K562 (cell line): Measurements from ENCODE around the gene EXOC4. TPM values are rescaled to one million over a fixed set of nuclear protein-coding genes. Genes with fewer than 3 reads are reported as not detected.

Experiments used
- ATAC-seq: fragments of 200-7000 bp; cut with Tn5 transposase; 3 replicates; pipeline ENCODE4 v1.9.1; 2020; ENCODE audit warnings: moderate library complexity
- BruUV-seq: library from RNA; stranded (reverse); fragments of 400-500 nt; replicated peaks from 2 replicates; lab custom pipeline; 2021; lab: Mats Ljungman, UMichigan
- CTCF ChIA-PET: fragments of 300-600 bp; formaldehyde crosslinking; extraction: SDS; loops from one replicate; lab custom pipeline; 2021; ENCODE audit warnings: low intra/inter-chr PET ratio; lab: Yijun Ruan, JAX
- POLR2A ChIA-PET: fragments of 300-600, 350-650 bp; sonication (Branson Sonifier 250); formaldehyde crosslinking; extraction: SDS; loops from one replicate; lab custom pipeline; 2021; ENCODE audit warnings: antibody characterized with exemption, inconsistent platforms; lab: Yijun Ruan, JAX
- DNase-seq, 4 experiments: peaks; one replicate each; pipeline versions ENCODE4 v3.0.0 to v3.0.0-alpha.2; 2011 to 2018; ENCODE audit warnings: low spot score in 3 of 4, mixed read lengths in 3 of 4; ENCODE audit errors: extremely low read depth in 1 of 4
- FAIRE-seq: peaks from 2 replicates; lab custom pipeline; 2011; peaks lifted over from hg19 to GRCh38; lab: Jason Lieb, UNC
- H2AFZ ChIP-seq: 2 replicates; pipeline ENCODE4 v1.6.0; 2011; ENCODE audit warnings: low read depth, low read length, control low read depth, inconsistent platforms
- H3K27ac ChIP-seq: fragments of 200-600 bp; 3 replicates; pipeline ENCODE4 v1.8.0; 2011; ENCODE audit warnings: low read depth, mild to moderate bottlenecking, control low read depth, inconsistent platforms, low read length, moderate library complexity, mixed read lengths; ENCODE audit errors: extremely low read depth
- H3K27me3 ChIP-seq, 2 experiments: fragments of 300-600 bp in 1 of 2; 2 replicates in 1 of 2; 3 replicates in 1 of 2; pipeline versions ENCODE4 v1.6.0 to v1.8.0; 2011; ENCODE audit warnings: inconsistent platforms in 2 of 2, low read length in 2 of 2, mild to moderate bottlenecking in 1 of 2, mixed read lengths in 1 of 2, moderate library complexity in 1 of 2; ENCODE audit not compliant: control insufficient read depth in 2 of 2, insufficient read depth in 2 of 2
- H3K36me3 ChIP-seq: fragments of 300-600 bp; 3 replicates; pipeline ENCODE4 v1.8.0; 2011; ENCODE audit warnings: mild to moderate bottlenecking, low read length, inconsistent platforms; ENCODE audit not compliant: control insufficient read depth, insufficient read depth
- H3K4me1 ChIP-seq, 2 experiments: fragments of 200-600 bp in 1 of 2; replicated peaks in 1 of 2; 2 replicates in 1 of 2; 3 replicates in 1 of 2; pipeline versions ENCODE4 v1.5.1 to v1.8.0; 2011; ENCODE audit warnings: inconsistent platforms in 2 of 2, low read length in 2 of 2, mild to moderate bottlenecking in 1 of 2, mixed read lengths in 1 of 2, moderate library complexity in 1 of 2; ENCODE audit not compliant: control insufficient read depth in 2 of 2, insufficient read depth in 2 of 2
- H3K4me2 ChIP-seq: 2 replicates; pipeline ENCODE4 v1.6.1; 2011; ENCODE audit warnings: low read length, control low read depth, inconsistent platforms, mixed read lengths; ENCODE audit not compliant: insufficient read depth
- H3K4me3 ChIP-seq: fragments of 200-600 bp; sonication (generic), shearing (Covaris generic); 2 replicates; pipeline ENCODE4 v1.5.1; 2016; ENCODE audit warnings: control low read depth, inconsistent platforms
- H3K79me2 ChIP-seq: fragments of 200-600 bp; 3 replicates; pipeline ENCODE4 v1.8.0; 2011; ENCODE audit warnings: low read length, inconsistent platforms; ENCODE audit not compliant: control insufficient read depth, insufficient read depth
- H3K9ac ChIP-seq, 2 experiments: 2 replicates each; pipeline versions ENCODE4 v1.6.0 to v1.6.1; 2011; ENCODE audit warnings: low read depth in 2 of 2, low read length in 2 of 2, control low read depth in 1 of 2, inconsistent platforms in 1 of 2, mild to moderate bottlenecking in 1 of 2, mixed read lengths in 1 of 2; ENCODE audit not compliant: insufficient read depth in 1 of 2
- H3K9me1 ChIP-seq: one replicate; pipeline ENCODE4 v1.6.0; 2011; ENCODE audit warnings: inconsistent platforms, mild to moderate bottlenecking, low read length, moderate library complexity; ENCODE audit not compliant: control insufficient read depth, insufficient read depth
- H3K9me3 ChIP-seq: replicated peaks from 2 replicates; pipeline ENCODE4 v1.5.1; 2011; ENCODE audit warnings: low read depth, low read length, inconsistent platforms; ENCODE audit not compliant: control insufficient read depth, insufficient read depth
- H4K20me1 ChIP-seq: replicated peaks from 2 replicates; pipeline ENCODE4 v1.6.1; 2011; ENCODE audit warnings: low read length, inconsistent platforms, mixed read lengths; ENCODE audit not compliant: control insufficient read depth, insufficient read depth
- CEBPB ChIP-seq: fragments of 450-650 bp; IDR thresholded peaks from 2 replicates; pipeline ENCODE4 v1.6.1; 2016; ENCODE audit warnings: missing genetic modification characterization, missing compliant biosample characterization
- E2F3 ChIP-seq: fragments of 250-450 bp; sonication (Bioruptor Pico); IDR thresholded peaks from 2 replicates; pipeline ENCODE4 v1.4.0; 2020; ENCODE audit warnings: mild to moderate bottlenecking
- E2F6 ChIP-seq, 2 experiments: IDR thresholded peaks; 2 replicates each; pipeline ENCODE4 v1.6.1; 2011; ENCODE audit warnings: borderline replicate concordance in 1 of 2, control low read depth in 1 of 2, low read depth in 1 of 2, low read length in 1 of 2, mild to moderate bottlenecking in 1 of 2, mixed read lengths in 1 of 2, moderate library complexity in 1 of 2; ENCODE audit not compliant: insufficient read depth in 1 of 2, insufficient read length in 1 of 2, poor library complexity in 1 of 2, severe bottlenecking in 1 of 2; ENCODE audit errors: extremely low read depth in 1 of 2
- FOXK2 ChIP-seq, 2 experiments: fragments of 450-650 bp; IDR thresholded peaks in 1 of 2; conservative IDR thresholded peaks in 1 of 2; 2 replicates each; pipeline ENCODE4 v1.6.1; 2016; ENCODE audit warnings: low read depth in 2 of 2, mild to moderate bottlenecking in 1 of 2
- HMBOX1 ChIP-seq: sonication (generic); IDR thresholded peaks from 2 replicates; pipeline ENCODE4 v1.6.1; 2016
- LEF1 ChIP-seq: fragments of 450-650 bp; IDR thresholded peaks from 2 replicates; pipeline ENCODE4 v1.6.1; 2016; ENCODE audit warnings: mild to moderate bottlenecking
- MEF2A ChIP-seq: IDR thresholded peaks from 2 replicates; pipeline ENCODE4 v1.6.1; 2011; ENCODE audit warnings: low read depth, mild to moderate bottlenecking, low read length, moderate library complexity; ENCODE audit not compliant: control insufficient read depth
- MXI1 ChIP-seq: IDR thresholded peaks from 2 replicates; pipeline ENCODE4 v1.6.1; 2011; ENCODE audit warnings: low read depth, mild to moderate bottlenecking, improper control_type of control experiment, low read length
- NFE2L1 ChIP-seq: fragments of 450-650 bp; IDR thresholded peaks from 2 replicates; pipeline ENCODE4 v1.6.1; 2016; ENCODE audit warnings: missing genetic modification characterization, low read depth, mild to moderate bottlenecking, missing compliant biosample characterization, moderate library complexity, borderline replicate concordance
- NR2C1 ChIP-seq, 2 experiments: fragments of 450-650 bp; IDR thresholded peaks; 2 replicates each; pipeline ENCODE4 v1.6.1; 2017; ENCODE audit warnings: mild to moderate bottlenecking in 2 of 2, antibody characterized with exemption in 1 of 2, inconsistent platforms in 1 of 2, missing compliant biosample characterization in 1 of 2, missing genetic modification characterization in 1 of 2
- RBBP5 ChIP-seq: fragments of 200-600 bp; sonication (generic); IDR thresholded peaks from 2 replicates; pipeline ENCODE4 v1.6.1; 2012; ENCODE audit warnings: borderline replicate concordance, mild to moderate bottlenecking, low read length, control low read depth, inconsistent platforms; ENCODE audit not compliant: insufficient read depth, poor library complexity, severe bottlenecking
- SAFB ChIP-seq: fragments of 200-400 bp; formaldehyde crosslinking; IDR thresholded peaks from 2 replicates; pipeline ENCODE4 v1.6.1; 2017; ENCODE audit warnings: low read depth, low read length, borderline replicate concordance
- SREBF2 ChIP-seq: sonication (generic); formaldehyde crosslinking; IDR thresholded peaks from 2 replicates; pipeline ENCODE4 v1.4.0; 2020; ENCODE audit warnings: mild to moderate bottlenecking, missing genetic modification reagents
- TRIM28 ChIP-seq: fragments of 450-650 bp; IDR thresholded peaks from 2 replicates; pipeline ENCODE4 v1.6.1; 2017
- ZNF217 ChIP-seq: sonication (generic); formaldehyde crosslinking; IDR thresholded peaks from 2 replicates; pipeline ENCODE4 v1.8.0; 2022; ENCODE audit warnings: mild to moderate bottlenecking, missing genetic modification reagents
- ZNF511 ChIP-seq: sonication (generic); formaldehyde crosslinking; IDR thresholded peaks from 2 replicates; pipeline ENCODE4 v1.8.0; 2022; ENCODE audit warnings: mild to moderate bottlenecking, missing genetic modification reagents
- WGBS: fragments of 100-300 bp; shearing (Covaris generic); methylation state at CpG from one replicate; pipeline ENCODE4 v1.1.6; 2016; ENCODE audit warnings: low coverage, mixed read lengths; ENCODE audit not compliant: insufficient coverage; ENCODE audit errors: missing lambda C conversion rate; 5-methylcytosine and 5-hydroxymethylcytosine counted together
- in situ Hi-C: fragments of 300-500 bp; cut with MboI; formaldehyde crosslinking; loops from 4 replicates; pipeline ENCODE4 v1.15.0; 2018; ENCODE audit warnings: inconsistent platforms, mixed read lengths
- intact Hi-C: fragments of 100-400 bp; cut with micrococcal nuclease; formaldehyde crosslinking; loops from 2 replicates; pipeline ENCODE4 v1.14.2; 2022
- polyA plus RNA-seq, 8 experiments: library from polyadenylated mRNA; depleted of rRNA in 4 of 8; stranded (reverse) in 5 of 8; unstranded in 3 of 8; fragments of >200 nt; fragmentation: Nextera tagmentation in 2 of 8; fragmentation: Illumina TruSeq in 1 of 8; extraction: Ambion mirVana in 2 of 8; extraction: Trizol in 1 of 8; gene quantifications; 2 replicates each; pipeline versions ENCODE4 v1.2.1 to v1.2.3, GENCODE V29; 2011 to 2014; ENCODE audit warnings: inconsistent platforms in 1 of 8, missing spikeins in 1 of 8
- total RNA-seq, 7 experiments: library from RNA; depleted of rRNA in 6 of 7; stranded (reverse); fragments of >200 nt in 6 of 7; fragmentation: Illumina TruSeq in 2 of 7; extraction: Trizol in 2 of 7; gene quantifications; 2 replicates each; pipeline versions ENCODE4 v1.2.1 to v1.2.3, GENCODE V29; 2011 to 2021; ENCODE audit warnings: low replicate concordance in 1 of 7

The EXOC4 gene
- total and polyA plus RNA-seq, 9 of the 15 experiments (the other 6 are each of a cell fraction or from before 2014, with no cell fraction given), result 18.5 to 73.1 (median 46.6) TPM

- Histone ChIP-seq H3K36me3 (no peaks in the 10 kb centered on the region), H3K9ac (no peak overlapping the region), H3K4me1 (no peaks in the 10 kb centered on the region), H3K27ac (no peak overlapping the region), H3K9me3 (no peaks in the 10 kb centered on the region), H2AFZ (no peak overlapping the region), H3K9me1 (no peaks in the 10 kb centered on the region), H3K79me2 (no peaks in the 10 kb centered on the region), H3K4me2 (no peak overlapping the region), H4K20me1 (no peaks in the 10 kb centered on the region), H3K4me3 (no peak overlapping the region), H3K27me3 (no peaks in the 10 kb centered on the region)
- DNase-seq (no peak), ATAC-seq (no peak), FAIRE-seq (peak; percentile 32)
- intact Hi-C loops (loop anchor here (10.0 kb wide), 1 partner anchor 312 kb away; no protein-coding TSS in a partner anchor), in situ Hi-C loops (no loop called here)
- CTCF ChIA-PET, result no interaction called here
- POLR2A ChIA-PET, result no interaction called here
- BruUV-seq, result no TSS peak
- WGBS, result 20% methylated on average over 3 of the region's 3 CpGs
- TF ChIP-seq TRIM28 (no peak), HMBOX1 (no peak), NFE2L1 (tag) (no peak), ZNF217 (CRISPR knock-in tag) (no peak), CEBPB (tag) (no peak), RBBP5 (no peak), E2F3 (CRISPR knock-in tag) (no peak), E2F6 (IDR thresholded peaks at IDR 0.05; ENCODE audit: borderline replicate concordance in 1 of 2, extremely low read depth in 1 of 2, insufficient read depth in 1 of 2, insufficient read length in 1 of 2, low read depth in 1 of 2, low read length in 1 of 2, poor library complexity in 1 of 2, severe bottlenecking in 1 of 2) (no peak), ZNF511 (CRISPR knock-in tag) (no peak), SAFB (no peak), LEF1 (no peak), MEF2A (no peak), NR2C1 (IDR thresholded peaks at IDR 0.05) (no peak), NR2C1 (tag; IDR thresholded peaks at IDR 0.05) (no peak), SREBF2 (CRISPR knock-in tag) (no peak), MXI1 (no peak), FOXK2 (conservative IDR thresholded peaks at IDR 0.05 in 1 of 2, IDR thresholded peaks at IDR 0.05 in 1 of 2; ENCODE audit: low read depth in 2 of 2) (no peak)
Measured at GRCh38 chr7:133746305-133746704, 493.4 kb downstream of the EXOC4 start.
